HEK293T (cell line): ENCODE data around the gene NT5DC1.

Source experiments
- FOXK2 ChIP-seq: fragments of 450-650 bp; IDR thresholded peaks from 2 replicates; pipeline ENCODE4 v1.6.1; 2016; ENCODE audit warnings: mild to moderate bottlenecking
- SP1 ChIP-seq: fragments of 450-650 bp; IDR thresholded peaks from 2 replicates; pipeline ENCODE4 v1.6.1; 2017

- TF ChIP-seq FOXK2 (no peak), SP1 (no peak)
Measured at GRCh38 chr6:116100419-116101301, at the start of gene NT5DC1.
